ENCODE data around the gene SKOR1.

The SKOR1 gene

GRCh38 chr15:67849538-67849937, 24.2 kb downstream of the SKOR1 start:
- no peak overlapping the region for H2AFZ ChIP-seq (ENCODE audit: low read depth, low read length)
- no peak overlapping the region for H3K9ac ChIP-seq (ENCODE audit: low read depth, low read length)
- no peak overlapping the region for H3K4me2 ChIP-seq (ENCODE audit: insufficient read depth, low read length)
- peaks cover 3% of the 10 kb centered on the region for H3K9me3 ChIP-seq (ENCODE audit: insufficient read depth, low read length, severe bottlenecking)
- H3K4me1 ChIP-seq (ENCODE audit: insufficient read depth, low read length) = no peaks in the 10 kb centered on the region
- H3K27ac ChIP-seq (ENCODE audit: low read length) = no peak overlapping the region
- no peaks in the 10 kb centered on the region for H3K27me3 ChIP-seq (ENCODE audit: insufficient read depth, low read length, poor library complexity)
- TF ChIP-seq CTCF (IDR thresholded peaks at IDR 0.05; ENCODE audit: borderline replicate concordance, extremely low read depth, low read length, poor library complexity, severe bottlenecking) = no peak
- H4K20me1 ChIP-seq (ENCODE audit: insufficient read depth, low read length) = no peaks in the 10 kb centered on the region
- no peak for ATAC-seq (ENCODE audit: insufficient read depth, low read depth)
- no peaks in the 10 kb centered on the region for H3K36me3 ChIP-seq (ENCODE audit: insufficient read depth, low read length)
- H3K4me3 ChIP-seq (ENCODE audit: low read depth in 1 of 2, low read length in 2 of 2) = no peak overlapping the region
- no peaks in the 10 kb centered on the region for H3K79me2 ChIP-seq (ENCODE audit: insufficient read depth, low read length)
- no peak for DNase-seq

- H3K27ac ChIP-seq (ENCODE audit: low read length) = no peak overlapping the region
- no peak overlapping the region for H3K4me2 ChIP-seq (ENCODE audit: insufficient read depth, low read length)
- H2AFZ ChIP-seq (ENCODE audit: low read depth, low read length) = no peak overlapping the region
Measured at GRCh38 chr15:67850336-67850735, 25.0 kb downstream of the SKOR1 start.

GRCh38 chr15:67850994-67851571, 25.8 kb downstream of the SKOR1 start:
- TF ChIP-seq CTCF (IDR thresholded peaks at IDR 0.05; ENCODE audit: borderline replicate concordance, extremely low read depth, low read length, poor library complexity, severe bottlenecking) = no peak
- no peak for TF ChIP-seq EZH2 (IDR thresholded peaks at IDR 0.05; ENCODE audit: borderline replicate concordance, low read depth, low read length, severe bottlenecking)
- Histone ChIP-seq H3K27ac (ENCODE audit: low read length) (no peak overlapping the region), H2AFZ (ENCODE audit: low read depth, low read length) (no peak overlapping the region), H3K9ac (ENCODE audit: low read depth, low read length) (no peak overlapping the region), H3K27me3 (ENCODE audit: insufficient read depth, low read length, poor library complexity) (no peaks in the 10 kb centered on the region), H3K4me1 (ENCODE audit: insufficient read depth, low read length) (no peaks in the 10 kb centered on the region), H3K4me3 (ENCODE audit: low read depth in 1 of 2, low read length in 2 of 2) (no peak overlapping the region), H3K79me2 (ENCODE audit: insufficient read depth, low read length) (no peaks in the 10 kb centered on the region), H3K36me3 (ENCODE audit: insufficient read depth, low read length) (no peaks in the 10 kb centered on the region), H4K20me1 (ENCODE audit: insufficient read depth, low read length) (no peaks in the 10 kb centered on the region), H3K4me2 (ENCODE audit: insufficient read depth, low read length) (no peak overlapping the region), H3K9me3 (ENCODE audit: insufficient read depth, low read length, severe bottlenecking) (peaks cover 3% of the 10 kb centered on the region)
- DNase-seq (no peak), ATAC-seq (ENCODE audit: insufficient read depth, low read depth) (no peak)

More at GRCh38 chr15:67850336-67850735, 25.0 kb downstream of the SKOR1 start:
- Histone ChIP-seq H3K27me3 (ENCODE audit: insufficient read depth, low read length, poor library complexity) (no peaks in the 10 kb centered on the region), H3K79me2 (ENCODE audit: insufficient read depth, low read length) (no peaks in the 10 kb centered on the region), H3K36me3 (ENCODE audit: insufficient read depth, low read length) (no peaks in the 10 kb centered on the region), H3K9me3 (ENCODE audit: insufficient read depth, low read length, severe bottlenecking) (peaks cover 3% of the 10 kb centered on the region), H3K4me3 (ENCODE audit: low read depth in 1 of 2, low read length in 2 of 2) (no peak overlapping the region), H3K9ac (ENCODE audit: low read depth, low read length) (no peak overlapping the region), H4K20me1 (ENCODE audit: insufficient read depth, low read length) (no peaks in the 10 kb centered on the region), H3K4me1 (ENCODE audit: insufficient read depth, low read length) (no peaks in the 10 kb centered on the region)
- ATAC-seq (ENCODE audit: insufficient read depth, low read depth) (no peak), DNase-seq (no peak)
- no peak for TF ChIP-seq EZH2 (IDR thresholded peaks at IDR 0.05; ENCODE audit: borderline replicate concordance, low read depth, low read length, severe bottlenecking)
- no peak for TF ChIP-seq CTCF (IDR thresholded peaks at IDR 0.05; ENCODE audit: borderline replicate concordance, extremely low read depth, low read length, poor library complexity, severe bottlenecking)

- DNase-seq = no peak
- no peaks in the 10 kb centered on the region for H4K20me1 ChIP-seq (ENCODE audit: insufficient read depth, low read length)
- no peaks in the 10 kb centered on the region for H3K36me3 ChIP-seq (ENCODE audit: insufficient read depth, low read length)
- no peak for ATAC-seq (ENCODE audit: insufficient read depth, low read depth)
- peaks cover 3% of the 10 kb centered on the region for H3K9me3 ChIP-seq (ENCODE audit: insufficient read depth, low read length, severe bottlenecking)
- no peak overlapping the region for H3K27ac ChIP-seq (ENCODE audit: low read length)
- H3K9ac ChIP-seq (ENCODE audit: low read depth, low read length) = no peak overlapping the region
- H2AFZ ChIP-seq (ENCODE audit: low read depth, low read length) = no peak overlapping the region
- no peak for TF ChIP-seq CTCF (IDR thresholded peaks at IDR 0.05; ENCODE audit: borderline replicate concordance, extremely low read depth, low read length, poor library complexity, severe bottlenecking)
- no peak for TF ChIP-seq EZH2 (IDR thresholded peaks at IDR 0.05; ENCODE audit: borderline replicate concordance, low read depth, low read length, severe bottlenecking)
- no peak overlapping the region for H3K4me3 ChIP-seq (ENCODE audit: low read depth in 1 of 2, low read length in 2 of 2)
- H3K4me2 ChIP-seq (ENCODE audit: insufficient read depth, low read length) = no peak overlapping the region
- H3K27me3 ChIP-seq (ENCODE audit: insufficient read depth, low read length, poor library complexity) = no peaks in the 10 kb centered on the region
- H3K79me2 ChIP-seq (ENCODE audit: insufficient read depth, low read length) = no peaks in the 10 kb centered on the region
- no peaks in the 10 kb centered on the region for H3K4me1 ChIP-seq (ENCODE audit: insufficient read depth, low read length)
Measured at GRCh38 chr15:67852418-67852817, 27.1 kb downstream of the SKOR1 start.
